HCEC 1CT (cell line): ENCODE measurements around the gene XYLT1.
A peak's percentile ranks its signal among the peaks of the same experiment; 100 is the strongest.
"Not testable (repeated sequence)": the region's sequence is repeated elsewhere in the genome, so short reads cannot be mapped to it uniquely, and the experiment has no call there.

Experiments used
- DNase-seq: peaks from one replicate; pipeline ENCODE4 v3.0.0-alpha.2; 2017

Gene XYLT1, protein sequence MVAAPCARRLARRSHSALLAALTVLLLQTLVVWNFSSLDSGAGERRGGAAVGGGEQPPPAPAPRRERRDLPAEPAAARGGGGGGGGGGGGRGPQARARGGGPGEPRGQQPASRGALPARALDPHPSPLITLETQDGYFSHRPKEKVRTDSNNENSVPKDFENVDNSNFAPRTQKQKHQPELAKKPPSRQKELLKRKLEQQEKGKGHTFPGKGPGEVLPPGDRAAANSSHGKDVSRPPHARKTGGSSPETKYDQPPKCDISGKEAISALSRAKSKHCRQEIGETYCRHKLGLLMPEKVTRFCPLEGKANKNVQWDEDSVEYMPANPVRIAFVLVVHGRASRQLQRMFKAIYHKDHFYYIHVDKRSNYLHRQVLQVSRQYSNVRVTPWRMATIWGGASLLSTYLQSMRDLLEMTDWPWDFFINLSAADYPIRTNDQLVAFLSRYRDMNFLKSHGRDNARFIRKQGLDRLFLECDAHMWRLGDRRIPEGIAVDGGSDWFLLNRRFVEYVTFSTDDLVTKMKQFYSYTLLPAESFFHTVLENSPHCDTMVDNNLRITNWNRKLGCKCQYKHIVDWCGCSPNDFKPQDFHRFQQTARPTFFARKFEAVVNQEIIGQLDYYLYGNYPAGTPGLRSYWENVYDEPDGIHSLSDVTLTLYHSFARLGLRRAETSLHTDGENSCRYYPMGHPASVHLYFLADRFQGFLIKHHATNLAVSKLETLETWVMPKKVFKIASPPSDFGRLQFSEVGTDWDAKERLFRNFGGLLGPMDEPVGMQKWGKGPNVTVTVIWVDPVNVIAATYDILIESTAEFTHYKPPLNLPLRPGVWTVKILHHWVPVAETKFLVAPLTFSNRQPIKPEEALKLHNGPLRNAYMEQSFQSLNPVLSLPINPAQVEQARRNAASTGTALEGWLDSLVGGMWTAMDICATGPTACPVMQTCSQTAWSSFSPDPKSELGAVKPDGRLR

GRCh38 chr16:17470908-17471718 is at the start of gene XYLT1:
Gene XYLT1 (minus strand): TSS chr16:17470960. CDS start chr16:17470796, 164 bp downstream.
- peak; percentile 84 for DNase-seq

GRCh38 chr16:17520111-17520510 is 49.4 kb upstream of the XYLT1 start:
- no peak for DNase-seq

DNA sequence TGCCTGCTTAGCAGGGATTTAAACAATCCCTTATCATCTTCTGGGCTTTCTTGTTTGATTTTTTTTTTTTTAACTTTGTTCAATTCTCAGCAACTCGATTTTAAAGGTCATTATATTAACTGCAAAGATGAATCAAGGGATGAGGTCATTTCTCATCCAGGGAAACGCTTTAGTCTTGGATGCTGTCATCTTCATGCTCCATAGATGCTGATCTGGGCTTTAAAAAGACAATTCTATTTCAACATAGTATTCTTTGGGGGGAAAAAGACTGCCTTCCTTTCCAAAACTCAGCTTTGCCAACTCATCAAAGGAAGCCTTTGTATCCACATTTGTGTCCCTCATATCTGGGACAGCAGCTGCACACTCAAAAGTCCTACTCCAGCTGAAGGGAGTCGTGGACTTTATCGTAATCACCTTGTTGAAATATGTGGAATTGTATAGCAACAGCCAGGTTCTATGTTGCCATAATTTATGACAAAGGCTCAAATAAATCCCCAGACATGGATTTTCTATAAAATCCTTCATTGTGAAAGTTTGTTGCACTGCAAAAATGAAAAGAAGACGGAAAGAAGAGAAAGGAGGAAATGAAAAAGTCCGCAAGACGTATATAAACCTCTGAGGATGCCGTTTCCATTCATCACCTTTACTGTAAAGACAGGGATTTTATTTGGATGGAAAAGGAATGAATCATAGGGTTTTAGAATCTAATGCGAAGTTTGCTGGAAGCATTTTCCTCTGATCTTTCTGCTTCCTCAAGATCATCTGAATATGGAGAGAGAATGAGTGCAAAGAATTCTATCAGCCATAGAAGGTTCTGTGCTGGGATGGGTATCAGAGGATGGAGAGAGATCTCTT is 48.6 kb upstream of the XYLT1 start:
- DNase-seq: peak; percentile 11

DNA sequence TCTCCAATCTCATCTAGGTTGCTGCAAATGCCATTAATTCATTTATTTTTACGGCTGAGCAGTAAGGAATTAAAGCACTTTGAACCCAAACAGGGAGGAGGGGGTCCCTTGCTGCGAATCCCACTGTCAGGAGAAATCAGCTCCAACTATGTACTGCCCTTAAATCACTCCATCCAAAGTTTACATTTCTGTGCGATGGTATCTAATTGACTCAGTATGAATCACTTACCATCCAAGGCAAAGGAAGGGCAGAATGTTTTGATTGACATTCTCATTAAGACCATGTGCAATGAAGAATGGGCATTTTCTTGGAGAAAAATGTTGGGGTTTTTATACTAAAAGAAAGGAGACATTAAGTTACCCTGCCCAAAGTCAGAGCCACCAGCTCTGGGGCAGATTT is 47.7 kb upstream of the XYLT1 start:
- DNase-seq: peak; percentile 54

DNA sequence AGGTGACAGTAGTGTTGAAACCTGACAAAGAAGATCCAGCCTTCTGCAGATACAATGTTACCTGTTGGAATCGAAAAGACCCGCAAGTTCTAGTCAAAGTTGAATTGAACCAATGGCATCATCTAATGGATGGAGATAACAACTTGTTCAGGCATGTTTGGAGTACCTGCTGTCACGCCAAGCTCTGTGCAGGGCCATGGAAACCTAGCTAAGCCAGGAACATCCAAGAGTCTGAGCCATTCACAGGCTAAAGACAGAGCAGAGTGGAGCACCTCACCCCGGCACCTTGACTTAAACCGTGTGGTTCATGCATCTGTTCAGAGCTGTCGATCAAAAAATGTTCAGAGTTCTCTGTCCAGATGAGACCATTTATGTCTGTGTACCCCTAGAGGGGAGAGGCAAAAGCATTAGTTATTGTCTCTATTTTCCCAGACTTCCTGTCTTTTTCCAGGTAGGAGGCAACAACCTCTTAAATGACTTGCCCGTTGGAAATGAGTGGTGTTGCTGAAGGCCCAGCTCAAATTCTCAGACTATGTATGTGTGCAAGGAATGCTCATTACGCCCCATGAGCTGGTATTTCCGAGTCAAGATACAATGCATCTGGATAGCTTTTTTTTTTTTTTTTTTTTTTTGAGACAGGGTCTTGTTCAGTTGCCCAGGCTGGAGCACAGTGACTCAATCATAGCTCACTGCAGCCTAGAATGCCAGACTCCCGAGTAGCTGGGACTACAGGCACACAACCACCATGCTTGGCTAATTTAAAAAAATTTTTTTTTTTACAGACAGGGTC is 44.9 kb upstream of the XYLT1 start:
- peak; percentile 80 for DNase-seq

- DNase-seq: peak; percentile 35
Observed at GRCh38 chr16:17512636-17513220, 42.0 kb upstream of the XYLT1 start.

DNA sequence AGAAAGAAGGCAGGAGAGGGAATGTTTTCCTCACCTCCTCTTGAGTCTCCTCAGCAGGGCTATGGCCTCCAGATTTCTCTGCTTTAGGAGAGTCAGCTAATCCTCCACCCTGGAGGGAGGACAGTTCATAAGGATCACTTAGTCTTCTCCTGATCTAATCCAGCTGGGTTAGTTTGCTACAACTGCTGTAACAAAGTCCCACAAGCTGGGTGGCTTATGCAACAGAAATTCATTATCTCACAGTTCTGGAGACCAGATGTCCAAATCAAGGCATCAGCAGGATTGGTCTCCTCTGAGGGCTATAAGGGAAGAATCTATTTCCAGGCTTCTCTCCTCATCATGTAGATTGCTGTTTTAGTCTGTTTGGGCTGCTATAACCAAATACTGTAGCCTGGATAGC is 40.6 kb upstream of the XYLT1 start:
- DNase-seq: peak; percentile 61

GRCh38 chr16:17510567-17510966 is 39.8 kb upstream of the XYLT1 start:
- DNase-seq: no peak

GRCh38 chr16:17509194-17509593 is 38.4 kb upstream of the XYLT1 start:
- DNase-seq: no peak

- no peak for DNase-seq
Observed at GRCh38 chr16:17508303-17508702, 37.5 kb upstream of the XYLT1 start.

DNA sequence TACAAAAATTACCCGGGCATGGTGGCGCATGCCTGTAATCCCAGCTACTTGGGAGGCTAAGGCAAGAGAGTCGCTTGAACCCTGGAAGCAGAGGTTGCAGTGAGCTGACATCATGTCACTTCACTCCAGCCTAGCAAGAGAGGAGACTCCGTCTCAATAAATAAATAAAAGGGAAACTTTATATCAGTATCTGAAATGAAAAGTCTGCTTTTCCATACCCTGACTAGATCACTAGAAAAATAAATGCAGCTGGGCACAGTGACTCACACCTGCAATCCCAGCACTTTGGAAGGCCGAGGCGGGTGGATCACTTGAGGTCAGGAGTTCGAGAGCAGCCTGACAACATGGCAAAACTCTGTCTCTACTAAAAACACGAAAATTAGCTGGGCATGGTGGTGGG is 36.8 kb upstream of the XYLT1 start:
- not testable (repeated sequence) for DNase-seq

GRCh38 chr16:17505828-17506227 is 35.1 kb upstream of the XYLT1 start:
- not testable (repeated sequence) for DNase-seq

GRCh38 chr16:17504050-17504449 is 33.3 kb upstream of the XYLT1 start:
- no peak for DNase-seq

GRCh38 chr16:17503331-17503730 is 32.6 kb upstream of the XYLT1 start:
- no peak for DNase-seq

- no peak for DNase-seq
Observed at GRCh38 chr16:17501321-17501720, 30.6 kb upstream of the XYLT1 start.

DNA sequence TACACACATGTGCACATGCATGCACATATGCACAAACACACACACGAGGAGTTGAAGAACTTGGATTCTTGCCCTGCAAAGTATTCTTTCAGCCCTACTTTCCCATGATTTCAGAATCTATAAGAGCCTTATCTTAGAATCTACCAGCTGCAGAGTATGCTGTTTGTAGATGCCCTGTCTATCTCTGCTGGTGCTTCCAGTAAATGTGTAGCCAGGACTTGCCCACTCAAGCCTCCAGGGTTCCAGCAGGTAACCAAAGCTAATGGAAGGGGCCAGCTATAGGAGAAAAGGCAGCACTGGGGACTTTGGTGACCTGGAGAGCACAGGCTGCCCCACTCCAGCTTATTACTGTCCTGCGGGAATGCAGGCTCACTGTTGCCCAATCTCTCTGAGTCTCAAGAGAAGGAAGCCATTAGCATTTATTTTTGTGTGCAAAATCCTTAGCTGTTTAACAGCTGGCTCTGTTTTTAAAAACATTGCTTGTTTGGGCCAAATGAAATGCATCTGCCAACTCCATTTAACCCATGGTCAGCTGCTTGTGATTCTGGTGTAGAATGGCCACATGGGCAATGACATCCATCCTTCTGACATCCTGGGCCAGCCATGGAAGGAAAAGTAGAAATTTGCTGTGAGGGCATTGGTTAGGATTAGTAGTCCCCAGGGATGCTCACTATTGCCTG is 28.6 kb upstream of the XYLT1 start:
- DNase-seq: no peak

- no peak for DNase-seq
Observed at GRCh38 chr16:17497648-17498047, 26.9 kb upstream of the XYLT1 start.

DNA sequence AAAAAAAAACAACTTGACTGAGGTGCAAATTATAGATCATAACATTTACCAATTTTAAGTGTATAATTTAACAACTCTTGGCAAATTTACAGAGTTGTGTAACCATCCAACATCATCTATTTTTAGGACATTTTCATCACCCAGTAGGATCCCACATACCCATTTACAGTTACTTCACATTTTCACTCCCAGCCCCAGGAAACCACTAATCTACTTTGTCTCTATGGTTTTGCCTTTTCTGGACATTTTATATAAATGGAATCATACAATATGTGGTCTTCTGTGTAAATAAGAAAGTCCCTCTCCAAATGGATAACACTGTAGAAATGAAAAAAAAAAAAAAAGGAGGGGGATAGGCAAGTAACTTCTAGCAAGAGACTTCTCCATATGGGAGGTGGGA is 26.1 kb upstream of the XYLT1 start:
- DNase-seq: no peak

DNA sequence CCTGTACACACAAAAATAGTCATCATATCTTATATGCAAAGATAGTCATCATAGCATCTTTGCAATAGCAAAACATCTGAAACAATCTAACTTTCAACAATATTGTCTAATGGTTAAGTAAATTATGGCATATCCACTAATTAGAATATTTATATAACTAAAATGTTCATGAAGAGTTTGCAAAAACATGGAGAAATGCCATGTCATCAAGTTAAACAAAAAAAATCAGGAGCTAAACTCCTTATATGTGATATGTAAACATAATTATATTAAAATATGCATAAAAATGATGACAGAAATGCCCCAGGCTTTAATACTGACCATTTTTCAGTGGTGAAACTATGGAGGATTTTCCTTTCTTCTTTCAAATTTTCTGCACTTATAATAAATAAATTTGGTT is 22.3 kb upstream of the XYLT1 start:
- no peak for DNase-seq

DNA sequence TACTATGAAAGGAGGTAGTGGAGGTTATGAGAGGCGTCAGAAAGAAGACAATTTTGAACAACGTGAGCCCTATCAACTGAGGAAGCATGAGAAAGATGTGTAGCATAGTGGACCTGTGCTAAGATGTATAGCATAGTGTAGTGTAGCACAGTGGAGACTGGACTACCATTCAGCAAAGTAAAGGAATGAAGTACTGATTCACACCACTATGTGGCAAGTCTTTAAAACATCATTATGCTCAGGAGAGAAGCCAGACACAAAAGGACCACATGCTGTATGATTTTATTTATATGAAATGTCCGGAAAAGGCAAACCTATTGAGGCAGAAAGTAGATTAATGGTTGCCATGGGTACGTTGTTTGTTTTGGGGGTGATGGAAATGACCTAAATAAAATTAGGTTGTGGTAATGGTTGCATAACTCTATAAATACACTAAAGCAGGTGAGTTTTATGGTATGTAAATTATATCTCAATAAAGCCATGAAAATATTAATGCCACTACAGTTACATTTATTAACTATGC is 20.4 kb upstream of the XYLT1 start:
- no peak for DNase-seq
